ENCODE results near the gene FOLR1. TPM values are rescaled to one million over a fixed set of nuclear protein-coding genes. Genes with fewer than 3 reads are reported as not detected.

FOLR1 gene
- total RNA-seq, 1 experiment from 2014 or later, result 93.4 TPM

- H3K36me3 Mint-ChIP-seq (ENCODE audit: insufficient read depth, unreplicated experiment), result peaks cover 91% of the 10 kb centered on the region
- Histone ChIP-seq H3K36me3 (ENCODE audit: control insufficient read depth, insufficient read depth, low read length) (peaks cover 26% of the 10 kb centered on the region), H3K4me1 (peaks cover 8% of the 10 kb centered on the region; the same call in 1 of the 2 replicates)
Measured at GRCh38 chr11:72233773-72234513, 42.0 kb downstream of the FOLR1 start.

GRCh38 chr11:72234514-72234830 lies 42.5 kb downstream of the FOLR1 start:
- H3K4me1 ChIP-seq, result peaks cover 13% of the 10 kb centered on the region
- peaks cover 23% of the 10 kb centered on the region for H3K36me3 ChIP-seq (ENCODE audit: control insufficient read depth, insufficient read depth, low read length)
- intact Hi-C loops (cut with micrococcal nuclease; ENCODE audit: unreplicated experiment), result no loop called here
- DNase-seq, result peak in 1 of 2 experiments; percentile 30
- CTCF ChIA-PET, result interaction anchor here (0.6 to 1.4 kb wide), 2 partner anchors 11 kb away, joined by 5 read pairs; no protein-coding TSS in a partner anchor
- no peaks in the 10 kb centered on the region for H3K27me3 ChIP-seq (replicated peaks; ENCODE audit: control insufficient read depth, insufficient read depth, low read length)
- H3K4me3 Mint-ChIP-seq (ENCODE audit: unreplicated experiment), result no peak overlapping the region
- POLR2A ChIA-PET, result interaction anchor here (0.6 to 0.7 kb wide), 3 partner anchors 10 to 1172 kb away, joined by 3 to 7 read pairs (median 7); partner anchors contain the start of gene INPPL1
- no peaks in the 10 kb centered on the region for H3K27me3 Mint-ChIP-seq (ENCODE audit: insufficient read depth, unreplicated experiment)
- H3K4me3 ChIP-seq (ENCODE audit: low read depth, low read length), result no peak overlapping the region
- peaks cover 8% of the 10 kb centered on the region for H3K4me1 Mint-ChIP-seq (ENCODE audit: low read depth, unreplicated experiment)
- BruUV-seq (replicated peaks), result no TSS peak
- no peak overlapping the region for H3K27ac Mint-ChIP-seq (ENCODE audit: unreplicated experiment)
- no peak for TF ChIP-seq CTCF (IDR thresholded peaks at IDR 0.05; ENCODE audit: insufficient read depth in 1 of 2, low read depth in 1 of 2, low read length in 1 of 2, severe bottlenecking in 1 of 2, unreplicated experiment in 1 of 2)
- H3K9me3 Mint-ChIP-seq (ENCODE audit: unreplicated experiment), result no peaks in the 10 kb centered on the region
- no peaks in the 10 kb centered on the region for H3K9me3 ChIP-seq
- H3K36me3 Mint-ChIP-seq (ENCODE audit: insufficient read depth, unreplicated experiment), result peaks cover 91% of the 10 kb centered on the region

More at GRCh38 chr11:72233773-72234513, 42.0 kb downstream of the FOLR1 start:
- ChIA-PET POLR2A (interaction anchor here (0.6 kb wide), 2 partner anchors 9 to 1173 kb away, joined by 7 read pairs; partner anchors contain the start of gene INPPL1), CTCF (interaction anchor here (0.6 to 1.4 kb wide), 2 partner anchors 11 to 12 kb away, joined by 5 read pairs; no protein-coding TSS in a partner anchor)
- H3K4me1 Mint-ChIP-seq (ENCODE audit: low read depth, unreplicated experiment), result peaks cover 3% of the 10 kb centered on the region
- BruUV-seq (replicated peaks), result no TSS peak
- Histone ChIP-seq H3K27me3 (replicated peaks; ENCODE audit: control insufficient read depth, insufficient read depth, low read length) (no peaks in the 10 kb centered on the region), H3K4me3 (ENCODE audit: low read depth, low read length) (no peak overlapping the region), H3K9me3 (no peaks in the 10 kb centered on the region)
- peak in 1 of 2 experiments; percentile 32 for DNase-seq
- H3K4me3 Mint-ChIP-seq (ENCODE audit: unreplicated experiment), result no peak overlapping the region
- H3K27me3 Mint-ChIP-seq (ENCODE audit: insufficient read depth, unreplicated experiment), result no peaks in the 10 kb centered on the region
- no peak for TF ChIP-seq CTCF (IDR thresholded peaks at IDR 0.05; ENCODE audit: insufficient read depth in 1 of 2, low read depth in 1 of 2, low read length in 1 of 2, severe bottlenecking in 1 of 2, unreplicated experiment in 1 of 2)
- intact Hi-C loops (cut with micrococcal nuclease; ENCODE audit: unreplicated experiment), result no loop called here
- H3K9me3 Mint-ChIP-seq (ENCODE audit: unreplicated experiment), result no peaks in the 10 kb centered on the region
- no peak overlapping the region for H3K27ac Mint-ChIP-seq (ENCODE audit: unreplicated experiment)

- POLR2A ChIA-PET, result interaction anchor here (0.6 to 0.7 kb wide), 3 partner anchors 10 to 1172 kb away, joined by 3 to 7 read pairs (median 7); partner anchors contain the start of gene INPPL1
- Histone ChIP-seq H3K4me3 (ENCODE audit: low read depth, low read length) (no peak overlapping the region), H3K36me3 (ENCODE audit: control insufficient read depth, insufficient read depth, low read length) (peaks cover 21% of the 10 kb centered on the region), H3K9me3 (no peaks in the 10 kb centered on the region), H3K27me3 (replicated peaks; ENCODE audit: control insufficient read depth, insufficient read depth, low read length) (no peaks in the 10 kb centered on the region), H3K4me1 (peaks cover 15% of the 10 kb centered on the region)
- no peaks in the 10 kb centered on the region for H3K9me3 Mint-ChIP-seq (ENCODE audit: unreplicated experiment)
- CTCF ChIA-PET, result interaction anchor here (0.6 to 1.4 kb wide), 2 partner anchors 11 to 12 kb away, joined by 5 read pairs; no protein-coding TSS in a partner anchor
- H3K36me3 Mint-ChIP-seq (ENCODE audit: insufficient read depth, unreplicated experiment), result peaks cover 90% of the 10 kb centered on the region
- no peak overlapping the region for H3K27ac Mint-ChIP-seq (ENCODE audit: unreplicated experiment)
- BruUV-seq (replicated peaks), result no TSS peak
- intact Hi-C loops (cut with micrococcal nuclease; ENCODE audit: unreplicated experiment), result loop anchor here (5.0 kb wide), 1 partner anchor 197 kb away; the partner anchor contains the start of gene CLPB
- DNase-seq, result peak in 1 of 2 experiments; percentile 36
- H3K4me1 Mint-ChIP-seq (ENCODE audit: low read depth, unreplicated experiment), result peaks cover 9% of the 10 kb centered on the region
- TF ChIP-seq CTCF (IDR thresholded peaks at IDR 0.05; ENCODE audit: insufficient read depth in 1 of 2, low read depth in 1 of 2, low read length in 1 of 2, severe bottlenecking in 1 of 2, unreplicated experiment in 1 of 2), result no peak
- no peaks in the 10 kb centered on the region for H3K27me3 Mint-ChIP-seq (ENCODE audit: insufficient read depth, unreplicated experiment)
- H3K4me3 Mint-ChIP-seq (ENCODE audit: unreplicated experiment), result no peak overlapping the region
Measured at GRCh38 chr11:72234920-72235319, 43.0 kb downstream of the FOLR1 start.
